GM12891 (cell line): ENCODE results near the gene FCSK.

ENCODE experiments used
- POLR2A ChIP-seq: IDR thresholded peaks from 2 replicates; pipeline ENCODE4 v1.6.1; 2011; ENCODE audit warnings: low read depth, low read length, control low read depth
- POLR2AphosphoS5 ChIP-seq: IDR thresholded peaks from 2 replicates; pipeline ENCODE4 v1.6.1; 2011; ENCODE audit warnings: low read depth, low read length, control low read depth
- POU2F2 ChIP-seq: IDR thresholded peaks from 2 replicates; pipeline ENCODE4 v1.6.1; 2011; ENCODE audit warnings: low read depth, mild to moderate bottlenecking, control low read depth, low read length, moderate library complexity
- TAF1 ChIP-seq: IDR thresholded peaks from 2 replicates; pipeline ENCODE4 v1.6.1; 2011; ENCODE audit warnings: low read depth, low read length, control low read depth

DNA sequence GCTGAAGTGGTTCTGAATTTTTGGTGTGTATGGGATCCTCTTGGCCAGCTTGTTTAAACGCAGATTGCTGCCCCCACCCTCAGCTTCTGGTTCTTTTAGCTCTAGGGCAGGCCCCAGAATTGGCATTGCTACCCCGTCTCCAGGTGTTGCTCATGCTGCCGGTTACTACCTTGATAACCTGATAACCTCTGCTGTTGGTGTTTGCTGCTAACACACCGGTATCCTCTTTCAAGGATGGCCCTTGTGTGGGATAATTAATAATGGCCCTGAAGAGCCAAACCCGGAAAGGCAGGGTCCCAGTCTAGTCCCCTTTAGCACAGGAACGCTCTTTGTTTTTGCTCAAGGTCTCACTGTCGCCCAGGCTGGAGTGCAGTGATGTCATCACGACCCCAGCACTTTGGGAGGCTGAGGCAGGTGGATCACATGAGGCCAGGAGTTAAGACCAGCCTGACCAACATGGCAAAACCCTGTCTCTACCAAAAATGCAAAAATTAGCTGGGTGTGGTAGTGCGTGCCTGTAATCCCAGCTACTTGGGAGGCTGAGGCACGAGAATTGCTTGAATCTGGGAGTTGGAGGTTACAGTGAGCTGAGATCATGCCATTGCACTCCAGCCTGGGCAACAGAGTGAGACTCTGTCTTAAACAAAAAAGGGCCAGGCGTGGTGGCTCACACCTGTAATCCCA is 14.2 kb upstream of the FCSK start:
- no peak for TF ChIP-seq POLR2A
- no peak for TF ChIP-seq TAF1
- TF ChIP-seq POU2F2: no peak
- no peak for TF ChIP-seq POLR2AphosphoS5
